ENCODE measurements around the gene SHC3. TPM values are rescaled to one million over a fixed set of nuclear protein-coding genes. Genes with fewer than 3 reads are reported as not detected.

Gene SHC3
- total RNA-seq, 1 experiment from 2014 or later: 0.27 TPM

- H3K4me3 ChIP-seq (replicated peaks in 1 of 2; ENCODE audit: low read depth in 1 of 2, low read length in 2 of 2): no peak overlapping the region
- ATAC-seq (no peak), DNase-seq (ENCODE audit: low read depth, low spot score) (no peak)
- intact Hi-C loops (cut with micrococcal nuclease): no loop called here
- BruUV-seq (replicated peaks): no TSS peak
- H3K9ac ChIP-seq (ENCODE audit: low read length): no peak overlapping the region
- no peaks in the 10 kb centered on the region for H4K20me1 ChIP-seq (ENCODE audit: insufficient read depth)
- H3K9me3 ChIP-seq (ENCODE audit: control insufficient read depth in 1 of 2, insufficient read depth in 1 of 2, low read depth in 1 of 2, low read length in 2 of 2): no peaks in the 10 kb centered on the region
- H3K27ac ChIP-seq (ENCODE audit: low read depth, low read length): no peak overlapping the region
- H3K4me2 ChIP-seq (ENCODE audit: low read length): no peak overlapping the region
- H3K36me3 ChIP-seq (ENCODE audit: control insufficient read depth in 1 of 2, insufficient read depth in 2 of 2, low read length in 2 of 2): no peaks in the 10 kb centered on the region
- ChIA-PET CTCF (no interaction called here), POLR2A (no interaction called here), RAD21 (ENCODE audit: low non-redundant PET in 1 of 2, low total read pairs in 2 of 2, uncharacterized antibody in 2 of 2, unreplicated experiment in 2 of 2) (no interaction called here)
- no peak overlapping the region for H2AFZ ChIP-seq (ENCODE audit: low read depth, low read length, poor library complexity, severe bottlenecking)
- H3K79me2 ChIP-seq (ENCODE audit: insufficient read depth, low read length): no peaks in the 10 kb centered on the region
- no peaks in the 10 kb centered on the region for H3K9me2 ChIP-seq (ENCODE audit: insufficient read depth)
- no peaks in the 10 kb centered on the region for H3K27me3 ChIP-seq (ENCODE audit: insufficient read depth, low read length)
- H3K4me1 ChIP-seq (ENCODE audit: control insufficient read depth in 1 of 2, insufficient read depth in 2 of 2, low read length in 2 of 2): no peaks in the 10 kb centered on the region
- no peak for TF ChIP-seq ZFX (IDR thresholded peaks at IDR 0.05)
- TF ChIP-seq ZBTB33 (IDR thresholded peaks at IDR 0.05; ENCODE audit: extremely low read depth, insufficient replicate concordance, low read length): no peak
- TF ChIP-seq YY1 (IDR thresholded peaks at IDR 0.05; ENCODE audit: extremely low read depth, insufficient replicate concordance, low read depth, low read length): no peak
- TF ChIP-seq ATF3 (IDR thresholded peaks at IDR 0.05): no peak
- no peak for TF ChIP-seq FOSL1 (IDR thresholded peaks at IDR 0.05; ENCODE audit: low read depth)
- TF ChIP-seq REST (IDR thresholded peaks at IDR 0.05; ENCODE audit: low read depth): no peak
- no peak for TF ChIP-seq SP1 (IDR thresholded peaks at IDR 0.05; ENCODE audit: low read depth)
- TF ChIP-seq CEBPB (IDR thresholded peaks at IDR 0.05; ENCODE audit: low read depth): no peak
- TF ChIP-seq EZH2 (IDR thresholded peaks at IDR 0.05): no peak
- TF ChIP-seq SRF (IDR thresholded peaks at IDR 0.05; ENCODE audit: low read depth): no peak
- TF ChIP-seq POLR2AphosphoS5 (IDR thresholded peaks at IDR 0.05; ENCODE audit: low read depth, low read length): no peak
- TF ChIP-seq EGR1 (IDR thresholded peaks at IDR 0.05; ENCODE audit: low read depth): no peak
- no peak for TF ChIP-seq TCF7L2 (IDR thresholded peaks at IDR 0.05; ENCODE audit: borderline replicate concordance, extremely low read depth, insufficient read depth, insufficient read length)
- TF ChIP-seq ZNF274 (IDR thresholded peaks at IDR 0.05; ENCODE audit: low read depth, low read length): no peak
Observed at GRCh38 chr9:89165880-89166279, 12.7 kb downstream of the SHC3 start.

Measured in HCT116 (cell line).